ENCODE results near the gene GHRH.

Gene GHRH

GRCh38 chr20:37202267-37202943 lies 59.2 kb downstream of the GHRH start:
- peak; percentile 65 for DNase-seq (ENCODE audit: low spot score)

DNA sequence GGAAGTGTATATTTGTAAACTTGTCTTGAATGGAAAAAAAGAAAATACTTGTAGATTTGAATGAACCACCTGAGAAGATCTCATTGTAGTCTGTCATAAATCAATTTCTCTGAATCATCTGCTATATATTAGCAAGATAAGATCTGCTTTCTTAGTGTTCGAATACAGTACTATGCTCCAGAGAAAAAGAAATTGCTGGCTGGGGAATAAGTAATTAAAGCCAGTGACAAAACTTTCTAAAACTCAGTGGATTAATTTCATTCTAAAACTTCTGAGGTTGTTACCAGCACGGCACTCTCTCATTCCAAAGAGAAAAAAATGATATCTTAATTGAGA lies 59.8 kb downstream of the GHRH start:
- no peak for DNase-seq (ENCODE audit: low spot score)

Data from iPS-NIHi11 (cell line).